Activated CD4-positive, alpha-beta T cell treated with anti-CD3 and anti-CD28 coated beads for 48 hours (primary cell): Measurements from ENCODE around the gene ARVCF.
A peak's percentile ranks its signal among the peaks of the same experiment; 100 is the strongest.

ENCODE experiments used
- DNase-seq: peaks from one replicate; pipeline ENCODE4 v3.0.0-alpha.2; 2020

The ARVCF gene, protein sequence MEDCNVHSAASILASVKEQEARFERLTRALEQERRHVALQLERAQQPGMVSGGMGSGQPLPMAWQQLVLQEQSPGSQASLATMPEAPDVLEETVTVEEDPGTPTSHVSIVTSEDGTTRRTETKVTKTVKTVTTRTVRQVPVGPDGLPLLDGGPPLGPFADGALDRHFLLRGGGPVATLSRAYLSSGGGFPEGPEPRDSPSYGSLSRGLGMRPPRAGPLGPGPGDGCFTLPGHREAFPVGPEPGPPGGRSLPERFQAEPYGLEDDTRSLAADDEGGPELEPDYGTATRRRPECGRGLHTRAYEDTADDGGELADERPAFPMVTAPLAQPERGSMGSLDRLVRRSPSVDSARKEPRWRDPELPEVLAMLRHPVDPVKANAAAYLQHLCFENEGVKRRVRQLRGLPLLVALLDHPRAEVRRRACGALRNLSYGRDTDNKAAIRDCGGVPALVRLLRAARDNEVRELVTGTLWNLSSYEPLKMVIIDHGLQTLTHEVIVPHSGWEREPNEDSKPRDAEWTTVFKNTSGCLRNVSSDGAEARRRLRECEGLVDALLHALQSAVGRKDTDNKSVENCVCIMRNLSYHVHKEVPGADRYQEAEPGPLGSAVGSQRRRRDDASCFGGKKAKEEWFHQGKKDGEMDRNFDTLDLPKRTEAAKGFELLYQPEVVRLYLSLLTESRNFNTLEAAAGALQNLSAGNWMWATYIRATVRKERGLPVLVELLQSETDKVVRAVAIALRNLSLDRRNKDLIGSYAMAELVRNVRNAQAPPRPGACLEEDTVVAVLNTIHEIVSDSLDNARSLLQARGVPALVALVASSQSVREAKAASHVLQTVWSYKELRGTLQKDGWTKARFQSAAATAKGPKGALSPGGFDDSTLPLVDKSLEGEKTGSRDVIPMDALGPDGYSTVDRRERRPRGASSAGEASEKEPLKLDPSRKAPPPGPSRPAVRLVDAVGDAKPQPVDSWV

DNA sequence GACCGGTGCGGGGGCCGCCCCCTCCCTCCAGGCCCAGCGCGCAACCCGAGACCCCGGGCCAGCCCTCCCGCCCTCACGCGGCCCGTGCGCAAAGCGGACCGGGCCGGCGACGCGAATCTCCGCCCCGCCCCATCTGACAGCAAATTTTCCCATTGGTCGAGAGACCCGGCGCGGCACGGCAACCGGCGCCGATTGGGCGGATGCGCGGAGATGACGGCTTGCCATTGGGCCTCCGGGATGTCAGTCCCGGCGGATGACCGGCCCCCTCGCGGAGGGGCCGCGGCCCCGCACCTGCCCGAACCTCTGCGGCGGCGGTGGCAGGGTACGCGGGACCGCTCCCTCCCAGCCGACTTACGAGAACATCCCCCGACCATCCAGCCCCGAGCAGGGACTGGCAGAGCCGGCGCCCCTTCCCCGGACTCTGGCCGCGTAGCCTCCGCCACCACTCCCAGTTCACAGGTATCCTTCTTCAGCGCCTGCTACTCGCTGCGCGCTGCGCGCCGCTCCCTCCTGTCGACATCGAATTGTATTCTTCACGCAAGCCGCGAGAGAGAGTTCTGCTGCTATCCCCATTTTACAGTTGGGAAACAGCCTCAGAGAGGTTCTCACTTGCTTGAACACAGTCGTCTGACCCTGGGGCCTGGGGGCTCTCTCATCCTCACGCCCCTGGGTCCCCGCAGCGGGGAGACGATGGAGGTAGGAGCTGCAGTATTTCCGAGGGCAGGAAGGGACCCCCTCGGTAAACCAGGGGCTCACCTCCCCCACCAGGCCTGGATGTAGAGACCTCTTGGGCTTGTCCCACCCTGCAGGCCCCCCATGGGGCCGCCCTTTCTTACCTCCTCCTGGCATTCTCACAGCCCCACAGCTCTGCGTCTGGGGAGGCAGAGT lies at the start of gene ARVCF:
Gene ARVCF, minus strand, starts transcription at position 90 of the 888 bp plus-strand sequence. CDS start 26,029 bp downstream, outside the sequence.
- DNase-seq = peak; percentile 93

DNA sequence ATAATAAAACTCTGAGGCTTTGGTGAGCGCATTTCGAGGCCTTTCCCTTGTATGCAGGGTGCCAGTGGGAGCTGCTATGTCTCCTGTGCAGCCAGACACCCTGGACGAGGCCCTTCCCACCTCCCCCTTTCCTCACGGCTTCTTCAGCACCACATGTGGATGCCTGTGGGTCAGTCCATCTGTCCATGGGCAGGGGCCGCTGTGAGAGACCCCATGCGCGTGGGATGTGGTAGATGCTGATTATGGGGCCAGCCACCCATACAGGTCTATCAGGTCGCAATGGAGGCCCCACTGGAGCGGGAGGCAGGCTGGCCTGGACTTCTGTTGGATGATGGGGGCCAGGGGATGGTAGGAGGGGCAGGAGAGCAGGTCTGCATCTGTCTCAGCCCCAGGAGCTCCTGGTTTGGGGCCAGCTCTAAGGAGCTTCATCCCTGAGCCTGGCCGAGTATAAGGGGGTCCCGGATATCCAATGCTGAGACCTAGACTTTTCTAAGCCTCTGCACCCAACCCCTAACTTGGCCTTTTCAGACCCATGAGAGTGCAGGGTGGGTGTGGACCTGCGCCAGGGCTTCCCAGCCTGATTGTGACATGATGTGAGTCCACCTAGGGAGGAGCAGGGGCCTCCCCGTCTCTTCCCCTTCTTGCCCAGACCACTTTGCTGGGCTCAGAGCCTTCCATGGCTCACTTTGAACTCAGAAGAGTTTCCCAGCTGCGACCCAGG lies 49.4 kb upstream of the ARVCF start:
- DNase-seq = no peak

DNA sequence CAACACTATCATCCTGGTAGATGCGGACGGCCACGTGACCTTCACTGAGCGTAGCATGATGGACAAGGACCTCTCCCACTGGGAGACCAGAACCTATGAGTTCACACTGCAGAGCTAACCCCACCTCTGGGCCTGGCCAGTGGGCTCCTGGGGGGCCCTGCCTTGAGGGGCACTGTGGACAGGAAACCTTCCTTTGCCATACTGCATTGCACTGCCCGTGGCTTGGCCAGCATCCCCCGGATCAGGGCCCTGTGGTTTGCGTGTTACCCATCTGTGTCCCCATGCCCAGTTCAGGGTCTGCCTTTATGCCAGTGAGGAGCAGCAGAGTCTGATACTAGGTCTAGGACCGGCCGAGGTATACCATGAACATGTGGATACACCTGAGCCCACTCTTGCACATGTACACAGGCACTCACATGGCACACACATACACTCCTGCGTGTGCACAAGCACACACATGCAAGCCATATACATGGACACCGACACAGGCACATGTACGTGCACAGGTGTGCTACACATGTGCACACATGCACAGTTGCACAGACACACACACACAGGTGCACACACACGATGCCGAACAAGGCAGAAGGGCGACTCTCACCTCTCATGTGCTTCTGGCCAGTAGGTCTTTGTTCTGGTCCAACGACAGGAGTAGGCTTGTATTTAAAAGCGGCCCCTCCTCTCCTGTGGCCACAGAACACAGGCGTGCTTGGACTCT lies 48.1 kb upstream of the ARVCF start:
- no peak for DNase-seq

DNA sequence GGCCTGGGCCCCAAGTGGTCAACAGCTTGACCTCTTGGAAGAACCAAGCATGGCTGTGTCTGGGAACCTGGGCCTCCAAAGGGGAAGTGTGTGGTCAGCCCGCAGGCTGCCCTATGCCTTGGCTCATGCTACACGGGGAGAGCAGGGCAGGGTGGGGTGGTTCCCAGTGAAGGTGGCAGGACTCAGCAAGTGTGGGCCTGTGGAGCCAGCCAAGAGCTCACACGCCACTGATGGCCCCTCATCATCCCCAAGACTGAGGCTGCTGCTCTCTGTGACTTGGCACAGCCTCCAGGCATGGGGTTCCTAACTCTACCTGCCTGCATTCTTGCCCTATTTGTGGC lies 47.5 kb upstream of the ARVCF start:
- no peak for DNase-seq

DNA sequence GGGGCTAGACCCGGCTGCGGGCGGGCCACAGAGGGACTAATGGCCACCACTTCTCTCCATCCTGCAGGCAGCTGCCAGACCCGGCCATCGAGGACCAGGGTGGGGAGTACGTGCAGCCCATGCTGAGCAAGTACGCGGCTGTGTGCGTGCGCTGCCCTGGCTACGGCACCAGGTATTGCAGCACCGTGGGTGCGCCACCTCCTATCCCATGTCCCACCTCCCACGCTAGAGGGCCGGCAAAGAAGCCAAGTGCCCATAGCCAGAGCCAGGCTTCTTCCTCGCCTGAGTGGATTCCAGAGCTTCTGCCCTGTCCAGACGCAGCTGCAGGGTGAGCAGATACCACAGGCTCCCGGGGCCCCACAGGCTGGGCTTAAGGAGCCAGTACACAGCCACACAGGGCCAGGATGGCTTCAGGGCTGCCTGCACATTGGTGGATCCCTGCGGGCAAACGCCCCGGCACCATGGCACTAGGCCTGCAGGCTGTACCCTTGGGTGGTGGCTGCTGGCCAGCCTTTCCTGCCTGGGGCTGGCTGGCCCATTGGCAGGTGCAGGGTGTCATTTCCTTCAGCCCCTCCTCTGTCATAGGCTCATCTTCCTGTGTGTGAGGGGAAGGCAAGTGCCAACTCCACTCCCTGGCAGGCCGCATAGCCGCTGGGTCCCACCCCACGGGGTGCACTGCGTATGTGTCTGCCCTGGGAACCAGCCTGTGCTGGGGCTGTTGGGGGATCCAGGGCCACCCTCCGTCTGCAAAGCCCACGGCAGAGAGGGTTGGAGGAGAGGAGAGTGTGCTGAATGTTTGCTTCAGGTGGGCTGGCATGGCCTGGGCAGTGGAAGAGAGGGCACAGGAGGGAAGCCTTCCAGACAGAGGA lies 46.9 kb upstream of the ARVCF start:
- no peak for DNase-seq

DNA sequence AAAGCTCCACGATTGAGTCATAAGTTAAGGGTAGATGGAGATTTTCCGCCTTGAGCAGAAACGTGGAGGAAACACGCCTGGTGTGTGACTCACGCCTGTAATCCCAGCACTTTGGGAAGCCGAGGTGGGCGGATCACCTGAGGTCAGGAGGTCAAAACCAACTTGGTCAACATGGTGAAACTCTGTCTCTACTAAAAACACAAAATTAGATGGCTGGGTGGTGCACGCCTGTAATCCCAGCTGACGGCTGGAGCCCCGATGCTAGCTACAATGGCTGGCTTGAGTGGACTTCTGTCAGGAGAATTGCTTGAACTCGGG lies 46.1 kb upstream of the ARVCF start:
- no peak for DNase-seq

DNA sequence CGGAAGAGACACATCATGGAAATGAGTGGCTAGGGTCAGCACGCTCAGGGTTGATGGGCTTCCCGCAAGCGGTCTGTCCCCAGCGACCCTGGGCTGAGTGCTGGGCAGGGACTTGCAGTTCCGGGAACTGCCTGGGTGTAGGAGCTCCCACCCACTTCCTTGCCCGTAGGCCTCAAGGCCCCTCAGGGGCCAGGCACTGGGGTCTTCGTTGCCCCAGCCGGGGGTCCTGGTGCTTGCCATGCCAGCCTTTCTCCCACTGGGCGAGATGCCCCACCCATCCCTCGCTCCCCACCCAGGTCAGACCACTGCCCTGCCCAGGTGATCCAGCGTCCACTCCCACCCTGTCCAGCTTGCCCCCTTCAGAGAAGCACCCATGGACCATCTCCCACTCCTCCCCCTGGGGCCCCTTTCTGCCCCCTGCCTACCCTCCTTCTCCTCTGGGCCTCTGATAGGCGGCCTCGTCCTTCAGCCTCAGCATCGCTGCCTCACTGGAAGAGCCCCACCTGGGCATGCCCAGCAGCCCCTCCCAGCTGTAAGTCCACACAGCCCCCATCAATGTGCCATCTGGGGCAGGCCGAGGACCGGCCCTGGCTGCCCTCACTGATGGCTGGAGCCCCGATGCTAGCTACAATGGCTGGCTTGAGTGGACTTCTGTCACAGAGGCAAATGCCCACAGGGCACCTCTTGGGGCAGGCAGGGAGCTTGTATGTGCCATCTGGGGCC lies 45.6 kb upstream of the ARVCF start:
- no peak for DNase-seq

DNA sequence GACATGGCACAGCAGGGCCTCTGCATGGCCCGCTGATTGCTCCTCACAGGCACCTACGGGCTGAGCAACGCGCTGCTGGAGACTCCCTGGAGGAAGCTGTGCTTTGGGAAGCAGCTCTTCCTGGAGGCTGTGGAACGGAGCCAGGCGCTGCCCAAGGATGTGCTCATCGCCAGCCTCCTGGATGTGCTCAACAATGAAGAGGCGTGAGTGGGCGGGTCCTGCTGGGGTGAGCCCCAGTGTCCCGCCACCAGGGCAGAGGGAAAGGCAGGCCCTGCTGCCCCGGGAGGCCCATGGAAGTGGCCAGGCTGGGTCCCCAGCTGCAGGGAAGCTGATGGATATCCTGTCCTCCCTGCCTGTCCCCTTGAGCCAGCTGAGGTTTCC lies 44.8 kb upstream of the ARVCF start:
- DNase-seq = no peak

DNA sequence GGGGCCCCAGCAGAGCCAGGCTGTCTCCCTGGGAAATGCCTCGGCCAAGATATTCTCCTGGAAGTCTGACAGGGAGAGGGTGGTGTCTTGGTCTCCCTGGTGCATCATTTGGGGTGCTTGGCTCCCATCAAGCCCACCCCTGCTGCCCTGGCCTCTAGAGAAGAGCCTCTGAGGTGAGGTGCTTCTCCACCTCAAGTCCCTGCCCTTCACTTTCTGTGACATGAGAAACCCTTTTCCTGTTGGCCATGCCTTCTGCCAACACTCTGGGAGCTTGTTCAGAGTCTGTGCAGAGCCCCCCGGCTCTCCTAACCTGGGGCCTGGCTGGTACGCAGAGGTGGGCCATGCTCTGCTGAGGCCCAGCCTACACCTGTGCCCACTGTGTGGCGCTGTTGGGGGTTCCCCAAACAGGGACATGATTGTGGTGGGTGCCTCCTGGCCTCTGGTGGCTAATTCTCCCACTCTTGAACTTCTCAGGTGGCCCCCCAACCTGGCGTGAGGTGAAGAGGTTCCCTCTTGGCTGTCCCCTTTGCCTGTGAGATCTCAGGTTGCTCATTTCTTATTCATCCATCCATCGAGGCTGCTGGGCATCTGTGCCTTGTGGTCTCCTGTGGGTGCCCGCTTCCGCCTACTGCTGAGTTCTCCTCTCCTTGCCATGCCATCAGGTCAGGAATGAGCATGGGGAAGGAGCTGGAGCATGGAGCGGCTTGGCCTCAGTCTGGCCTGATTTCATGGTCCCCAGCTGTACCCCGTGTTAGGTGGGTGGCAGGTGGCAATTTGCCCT lies 44.3 kb upstream of the ARVCF start:
- no peak for DNase-seq

DNA sequence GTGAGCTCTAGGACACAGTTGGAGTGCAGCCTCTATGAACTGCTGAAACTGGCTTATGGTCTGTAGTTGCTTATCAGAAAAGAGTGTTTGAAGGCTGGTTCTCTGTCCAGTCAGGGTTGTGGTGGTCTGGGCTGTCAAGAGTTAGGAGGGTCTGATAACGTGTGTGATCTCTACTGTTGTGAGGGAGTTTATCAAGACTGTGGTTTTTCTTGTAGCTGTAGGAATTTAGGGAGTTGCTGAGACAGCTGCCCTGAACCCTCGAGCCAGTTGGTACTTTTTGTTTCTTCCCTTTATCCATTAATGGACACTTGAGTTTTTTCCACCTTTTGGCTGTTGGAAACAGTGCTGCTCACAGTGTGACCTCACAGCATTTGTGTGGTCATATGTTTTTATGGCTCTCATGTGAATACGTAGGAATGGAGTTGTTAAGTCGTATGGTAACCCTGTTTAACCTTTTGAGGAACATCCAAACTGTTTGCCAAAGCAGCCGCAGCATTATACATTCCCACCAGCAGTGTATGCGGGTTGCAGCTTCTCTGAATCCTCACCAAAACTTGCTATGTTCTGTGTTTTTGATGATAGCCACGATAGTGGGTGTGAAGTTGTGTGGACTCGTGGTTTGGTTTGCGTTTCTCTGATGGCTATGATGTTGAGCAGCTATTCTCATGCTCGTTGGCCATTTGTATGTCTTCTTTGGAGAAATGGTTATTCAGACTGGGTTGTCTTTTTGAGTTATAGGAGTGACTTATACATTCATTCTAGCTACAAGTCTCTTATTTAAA lies 42.6 kb upstream of the ARVCF start:
- no peak for DNase-seq

DNA sequence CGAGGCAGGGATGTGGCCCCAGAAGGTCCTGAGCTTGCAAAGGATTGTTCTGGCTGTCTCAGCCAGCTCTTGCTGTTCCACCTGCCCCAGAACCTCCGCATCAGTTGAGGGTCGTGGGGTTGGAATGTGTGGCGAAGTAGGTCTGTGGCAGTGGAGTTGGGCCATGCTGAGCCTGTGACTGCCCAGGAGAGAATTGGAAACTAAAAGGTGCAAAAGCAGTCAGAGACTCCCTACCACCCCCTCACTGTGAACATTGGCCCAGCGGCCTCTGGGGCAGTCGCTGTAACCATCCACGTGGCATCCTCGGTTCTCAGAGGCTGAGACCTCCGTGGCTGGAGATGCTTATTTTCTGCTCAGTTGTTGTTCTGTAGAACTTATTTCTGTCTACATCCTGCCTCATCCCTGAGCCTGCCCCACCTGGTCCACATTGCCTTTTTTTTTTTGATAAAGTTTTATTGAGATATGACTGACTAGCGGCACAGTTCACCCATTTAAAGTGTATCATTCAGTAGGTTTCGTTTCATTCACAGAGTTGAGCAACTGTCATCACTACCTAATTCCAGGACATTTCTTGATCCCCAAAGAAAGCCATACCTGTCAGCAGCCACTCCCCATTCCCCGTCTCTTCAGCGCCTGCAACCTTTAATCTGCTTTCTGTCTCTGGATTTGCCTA lies 41.1 kb upstream of the ARVCF start:
- DNase-seq = no peak

DNA sequence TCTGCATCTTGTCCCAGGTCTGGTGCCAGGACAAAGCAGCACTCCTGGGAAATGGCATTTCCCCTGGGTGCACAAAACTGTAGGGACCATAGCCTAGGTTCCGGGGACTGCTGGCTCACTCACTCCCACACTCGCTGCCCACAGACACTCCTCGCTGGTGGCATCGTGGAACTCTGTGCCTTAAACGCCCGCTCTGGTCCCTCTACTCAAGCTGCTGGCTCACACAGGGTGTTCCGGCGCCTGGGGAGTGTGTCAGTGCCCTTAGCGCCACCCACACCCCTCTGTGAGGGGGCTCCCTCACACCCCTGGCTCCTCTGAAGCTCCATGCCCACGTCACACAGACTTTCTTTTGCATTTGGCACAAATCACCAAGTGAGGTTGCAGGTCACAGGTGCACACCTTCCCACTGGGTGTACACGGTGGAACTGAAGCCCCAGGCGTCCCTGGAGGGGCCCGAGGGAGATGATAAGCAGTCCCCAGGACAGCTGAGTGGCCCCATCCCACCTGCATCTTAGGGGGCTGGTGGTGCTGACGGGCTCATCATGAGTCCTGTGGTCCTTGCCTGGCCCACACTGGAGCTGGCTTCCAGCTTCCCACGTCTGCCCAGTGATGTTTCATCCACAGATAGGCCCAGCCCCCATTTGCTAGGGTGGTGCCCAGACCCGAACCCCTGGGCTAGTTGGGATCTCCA lies 40.2 kb upstream of the ARVCF start:
- DNase-seq = no peak

DNA sequence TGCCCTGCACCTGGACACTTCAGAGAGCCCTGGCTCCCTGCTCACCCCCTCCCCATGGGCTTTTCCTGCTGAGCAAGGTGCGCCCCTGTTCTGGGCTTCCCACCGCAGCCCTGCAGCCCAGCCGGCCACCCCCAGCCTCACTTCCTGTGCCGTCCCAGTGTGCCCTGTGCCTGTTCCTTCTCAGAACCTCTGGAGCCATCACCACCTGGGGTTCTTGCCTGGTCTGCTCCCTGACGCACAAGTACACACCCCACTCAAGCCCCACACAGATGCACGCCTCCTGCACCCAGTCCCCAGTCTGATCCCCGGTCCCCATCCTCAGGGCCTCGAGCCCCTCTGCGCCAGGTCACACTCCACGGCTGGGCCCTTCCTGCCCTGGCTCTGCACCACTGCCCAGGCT lies 39.5 kb upstream of the ARVCF start:
- no peak for DNase-seq

DNA sequence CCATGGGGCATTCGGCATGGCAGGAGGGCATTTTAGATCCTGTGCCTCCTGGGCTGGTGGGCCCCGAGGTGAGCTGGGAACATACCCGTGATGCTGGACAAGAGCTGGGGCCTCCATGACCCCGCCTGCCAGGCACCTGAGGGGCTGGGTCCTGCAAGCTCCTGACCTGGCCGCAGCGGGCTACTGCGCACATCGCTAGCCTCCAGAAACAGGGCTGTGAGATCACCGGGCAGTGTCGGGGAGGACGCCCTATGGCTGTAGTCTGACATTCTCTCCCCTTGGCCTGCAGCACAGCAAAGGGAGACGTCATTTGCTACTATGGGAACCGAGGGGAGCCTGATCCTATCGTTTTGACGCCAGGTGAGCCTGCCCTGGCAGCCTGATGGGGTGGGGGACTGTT lies 39.0 kb upstream of the ARVCF start:
- no peak for DNase-seq

DNA sequence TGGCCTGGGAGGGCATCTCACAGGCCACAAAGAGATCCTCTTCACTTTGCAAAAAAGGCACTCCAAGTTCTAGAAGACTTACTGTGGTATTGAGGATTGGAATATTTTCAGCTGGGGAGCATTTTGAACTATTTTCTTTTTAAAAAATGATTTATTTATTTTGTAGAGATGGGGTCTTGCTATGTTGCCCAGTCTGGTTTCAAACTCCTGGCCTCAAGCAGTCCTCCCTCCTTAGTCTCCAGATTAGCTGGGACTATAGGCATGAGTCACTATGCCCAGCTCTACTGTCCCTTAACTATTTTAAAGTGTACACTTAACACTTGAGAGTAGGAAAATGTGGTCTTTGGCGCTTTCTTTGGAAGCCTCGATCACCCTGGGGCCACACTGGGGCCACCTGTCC lies 38.5 kb upstream of the ARVCF start:
- DNase-seq = no peak

DNA sequence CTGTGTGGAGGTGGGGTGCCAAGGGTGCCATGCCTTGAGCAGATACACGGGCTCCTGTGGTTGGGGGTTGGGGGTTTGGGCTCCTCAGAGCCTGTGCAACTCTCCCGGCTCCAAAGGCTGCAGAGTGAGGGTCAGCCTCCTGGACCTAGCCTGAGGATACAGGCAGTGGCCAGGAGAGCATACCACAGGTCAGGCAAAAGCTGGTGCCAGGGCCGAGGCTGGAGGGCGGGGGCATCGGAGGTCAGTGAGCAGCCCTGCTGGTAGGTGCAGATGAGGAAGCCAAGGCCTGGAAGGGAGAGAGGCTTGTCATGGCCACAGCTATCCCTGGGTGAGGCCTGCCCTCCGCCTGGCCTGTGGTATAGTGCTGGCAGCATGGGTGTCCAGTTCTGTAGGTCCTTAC lies 37.9 kb upstream of the ARVCF start:
- DNase-seq = no peak

DNA sequence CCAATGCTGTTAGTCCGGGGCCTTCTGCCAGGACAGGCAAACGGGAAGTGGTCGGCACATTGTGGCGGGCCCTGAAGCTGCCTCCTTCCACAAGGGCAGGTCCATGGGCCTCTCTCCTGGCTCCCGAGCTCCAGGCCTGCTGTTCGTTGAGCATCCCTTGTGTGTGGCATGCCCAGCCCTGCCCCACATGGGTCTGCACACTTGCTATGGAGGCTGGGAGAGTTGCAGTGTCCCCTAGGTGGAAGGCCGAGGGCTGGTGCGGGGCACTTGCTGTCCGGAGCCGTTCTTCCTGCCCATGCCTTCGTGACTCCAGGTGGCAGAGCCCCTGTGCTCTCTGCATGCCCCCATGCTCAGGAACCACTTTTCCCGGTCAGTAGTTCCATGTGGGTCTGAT lies 37.4 kb upstream of the ARVCF start:
- no peak for DNase-seq
